ENCODE results near the gene PCDHB10. TPM values are rescaled to one million over a fixed set of nuclear protein-coding genes. Genes with fewer than 3 reads are reported as not detected.
A peak's percentile ranks its signal among the peaks of the same experiment; 100 is the strongest.
"Not testable (repeated sequence)": the region's sequence is repeated elsewhere in the genome, so short reads cannot be mapped to it uniquely, and the experiment has no call there.

The PCDHB10 gene
- total RNA-seq, 4 donors from 2014 or later, result 3.0 to 6.4 (median 4.1) TPM

- Histone ChIP-seq H3K4me1 (no peaks in the 10 kb centered on the region), H3K27ac (no peak overlapping the region), H3K36me3 (no peaks in the 10 kb centered on the region), H3K4me3 (no peak overlapping the region), H3K27me3 (peaks cover 22% of the 10 kb centered on the region), H3K9me3 (peaks cover 0 to 96% (median 3%) of the 10 kb centered on the region in 3 donors)
- TF ChIP-seq POLR2A (IDR thresholded peaks at IDR 0.05) (no peak), CTCF (IDR thresholded peaks at IDR 0.05) (no peak), EP300 (IDR thresholded peaks at IDR 0.05) (no peak), POLR2AphosphoS5 (IDR thresholded peaks at IDR 0.05) (no peak)
- no peak for ATAC-seq
- WGBS, 2 donors (ENCODE audit: low coverage in 1 of 2), result 42 to 43% methylated on average over 3 of the region's 3 CpGs
Observed at GRCh38 chr5:141196363-141196762, 4.2 kb downstream of the PCDHB10 start.

GRCh38 chr5:141199359-141200235 lies 7.4 kb downstream of the PCDHB10 start, which contains the start of gene PCDHB11:
TSS of gene PCDHB11 (plus strand) at chr5:141199627. CDS start at chr5:141199775, 148 bp downstream.
- Histone ChIP-seq H3K4me3 (peak within 1 kb of the TSS in 1 of 2 donors; percentile 29), H3K27ac (no peak within 1 kb of the TSS), H3K4me1 (no peaks in the 10 kb centered on the region), H3K36me3 (no peaks in the 10 kb centered on the region), H3K27me3 (peaks cover 27% of the 10 kb centered on the region), H3K9me3 (peaks cover 0 to 98% (median 0%) of the 10 kb centered on the region in 3 donors)
- WGBS, 2 donors (ENCODE audit: low coverage in 1 of 2), result 28 to 53% methylated on average over 12 to 19 of the region's 21 CpGs
- ATAC-seq, result no peak
- peak in 1 of 4 experiments; percentile 13 for TF ChIP-seq CTCF (IDR thresholded peaks at IDR 0.05)
- no peak for TF ChIP-seq EP300 (IDR thresholded peaks at IDR 0.05)

- not testable (repeated sequence) for H3K36me3 ChIP-seq, H3K27ac ChIP-seq, H3K4me1 ChIP-seq, H3K4me3 ChIP-seq, ATAC-seq
- no CpG with 5 or more reads among the region's 38 CpGs for WGBS, 2 donors (ENCODE audit: low coverage in 1 of 2)
- peaks cover 26% of the 10 kb centered on the region for H3K27me3 ChIP-seq
- peaks cover 0 to 90% (median 0%) of the 10 kb centered on the region in 3 donors for H3K9me3 ChIP-seq
Observed at GRCh38 chr5:141201126-141201525, 9.0 kb downstream of the PCDHB10 start.

GRCh38 chr5:141201646-141202045 lies 9.5 kb downstream of the PCDHB10 start:
- H3K4me1 ChIP-seq, H3K4me3 ChIP-seq, H3K36me3 ChIP-seq, H3K27ac ChIP-seq, ATAC-seq: not testable (repeated sequence)
- WGBS, 2 donors (ENCODE audit: low coverage in 1 of 2), result 43% methylated on average over 2 of the region's 35 CpGs; no CpG with 5 or more reads in 1 of the 2 donors
- H3K27me3 ChIP-seq, result peaks cover 26% of the 10 kb centered on the region
- H3K9me3 ChIP-seq, result peaks cover 0 to 89% (median 0%) of the 10 kb centered on the region in 3 donors

GRCh38 chr5:141208478-141208877 lies 16.3 kb downstream of the PCDHB10 start, which contains the start of gene PCDHB12:
TSS of gene PCDHB12 (plus strand) at chr5:141208719. CDS start at chr5:141208908, 189 bp downstream.
- ATAC-seq, result no peak
- peaks cover 15% of the 10 kb centered on the region for H3K27me3 ChIP-seq
- H3K27ac ChIP-seq, result no peak within 1 kb of the TSS
- H3K9me3 ChIP-seq, result peaks cover 0 to 88% (median 3%) of the 10 kb centered on the region in 3 donors
- peak within 1 kb of the TSS in 1 of 2 donors; percentile 21 for H3K4me3 ChIP-seq
- no peaks in the 10 kb centered on the region for H3K36me3 ChIP-seq
- 23 to 24% methylated on average over 11 of the region's 11 CpGs for WGBS, 2 donors (ENCODE audit: low coverage in 1 of 2)
- no peaks in the 10 kb centered on the region for H3K4me1 ChIP-seq
- TF ChIP-seq POLR2A (IDR thresholded peaks at IDR 0.05) (no peak), POLR2AphosphoS5 (IDR thresholded peaks at IDR 0.05) (no peak), EP300 (IDR thresholded peaks at IDR 0.05) (no peak), CTCF (IDR thresholded peaks at IDR 0.05) (peak in 3 of 4 experiments; percentile 14 to 30 (median 14))

- H3K4me3 ChIP-seq, ATAC-seq, H3K27ac ChIP-seq, H3K36me3 ChIP-seq, H3K4me1 ChIP-seq: not testable (repeated sequence)
- WGBS, 2 donors (ENCODE audit: low coverage in 1 of 2), result 29 to 40% methylated on average over 1 to 10 of the region's 39 CpGs
- Histone ChIP-seq H3K9me3 (peaks cover 0 to 90% (median 5%) of the 10 kb centered on the region in 3 donors), H3K27me3 (peaks cover 16% of the 10 kb centered on the region)
Observed at GRCh38 chr5:141210281-141210680, 18.1 kb downstream of the PCDHB10 start.

GRCh38 chr5:141210849-141211248 lies 18.7 kb downstream of the PCDHB10 start:
- not testable (repeated sequence) for H3K4me1 ChIP-seq, H3K36me3 ChIP-seq, H3K27ac ChIP-seq, H3K4me3 ChIP-seq, ATAC-seq
- H3K9me3 ChIP-seq, result peaks cover 0 to 92% (median 6%) of the 10 kb centered on the region in 3 donors
- WGBS, 2 donors (ENCODE audit: low coverage in 1 of 2), result no CpG with 5 or more reads among the region's 27 CpGs
- peaks cover 19% of the 10 kb centered on the region for H3K27me3 ChIP-seq

Measured in gastroesophageal sphincter (tissue), 4 donors.